ENCODE data around the gene COL28A1.

DNA sequence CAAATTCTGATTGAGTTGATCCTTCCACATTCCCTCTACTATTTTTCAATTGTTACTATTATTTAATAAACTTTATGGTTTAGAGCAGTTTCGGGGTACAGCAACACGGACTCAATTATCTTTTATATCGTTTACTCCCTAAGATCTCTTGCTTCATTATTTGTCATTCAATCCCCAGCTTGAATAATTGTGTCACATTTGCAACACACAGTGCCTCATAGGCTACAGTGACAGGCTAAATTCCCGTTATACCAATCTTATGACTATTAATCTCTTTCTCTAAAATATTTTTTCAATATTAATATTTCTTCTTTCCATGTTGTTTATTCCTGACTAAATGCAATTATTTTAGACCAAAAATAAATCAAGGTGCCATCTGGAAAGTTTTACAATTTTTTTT is 4.0 kb upstream of the COL28A1 start:
- TF ChIP-seq, protein P1, sequence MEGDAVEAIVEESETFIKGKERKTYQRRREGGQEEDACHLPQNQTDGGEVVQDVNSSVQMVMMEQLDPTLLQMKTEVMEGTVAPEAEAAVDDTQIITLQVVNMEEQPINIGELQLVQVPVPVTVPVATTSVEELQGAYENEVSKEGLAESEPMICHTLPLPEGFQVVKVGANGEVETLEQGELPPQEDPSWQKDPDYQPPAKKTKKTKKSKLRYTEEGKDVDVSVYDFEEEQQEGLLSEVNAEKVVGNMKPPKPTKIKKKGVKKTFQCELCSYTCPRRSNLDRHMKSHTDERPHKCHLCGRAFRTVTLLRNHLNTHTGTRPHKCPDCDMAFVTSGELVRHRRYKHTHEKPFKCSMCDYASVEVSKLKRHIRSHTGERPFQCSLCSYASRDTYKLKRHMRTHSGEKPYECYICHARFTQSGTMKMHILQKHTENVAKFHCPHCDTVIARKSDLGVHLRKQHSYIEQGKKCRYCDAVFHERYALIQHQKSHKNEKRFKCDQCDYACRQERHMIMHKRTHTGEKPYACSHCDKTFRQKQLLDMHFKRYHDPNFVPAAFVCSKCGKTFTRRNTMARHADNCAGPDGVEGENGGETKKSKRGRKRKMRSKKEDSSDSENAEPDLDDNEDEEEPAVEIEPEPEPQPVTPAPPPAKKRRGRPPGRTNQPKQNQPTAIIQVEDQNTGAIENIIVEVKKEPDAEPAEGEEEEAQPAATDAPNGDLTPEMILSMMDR (conservative IDR thresholded peaks at IDR 0.05 in 1 of 2, IDR thresholded peaks at IDR 0.05 in 1 of 2; ENCODE audit: extremely low read depth in 1 of 2, insufficient read depth in 1 of 2, low read depth in 1 of 2, low read length in 2 of 2) = no peak
- TF ChIP-seq EZH2 (IDR thresholded peaks at IDR 0.05; ENCODE audit: borderline replicate concordance, low read length) = no peak
